IMR-90 (cell line): ENCODE results near the gene ELP4. TPM values are rescaled to one million over a fixed set of nuclear protein-coding genes. Genes with fewer than 3 reads are reported as not detected.
A peak's percentile ranks its signal among the peaks of the same experiment; 100 is the strongest.

ENCODE experiments used
- ATAC-seq: fragments of 200-7000 bp; cut with Tn5 transposase; 2 replicates; pipeline ENCODE4 v1.9.1; 2020; ENCODE audit warnings: low read depth, mild to moderate bottlenecking, moderate library complexity
- BruUV-seq: library from RNA; stranded (reverse); fragments of 400-500 nt; replicated peaks from 2 replicates; lab custom pipeline; 2021; lab: Mats Ljungman, UMichigan
- CTCF ChIA-PET: fragments of 300-600 bp; formaldehyde crosslinking; extraction: SDS; loops from one replicate; lab custom pipeline; 2021; ENCODE audit warnings: antibody characterized with exemption; lab: Yijun Ruan, JAX
- POLR2A ChIA-PET: fragments of 300-600 bp; sonication (Branson Sonifier 250); formaldehyde crosslinking; loops from one replicate; lab custom pipeline; 2022; ENCODE audit warnings: antibody characterized with exemption; ENCODE audit not compliant: unreplicated experiment; lab: Charles Lee
- DNase-seq: peaks from one replicate; pipeline ENCODE4 v3.0.0; 2013
- H2AFZ ChIP-seq: replicated peaks from 2 replicates; pipeline ENCODE3; 2013; ENCODE audit warnings: low read length, mild to moderate bottlenecking; ENCODE audit not compliant: poor library complexity
- H2AK5ac ChIP-seq: 2 replicates; pipeline ENCODE4 v1.6.1; 2013; ENCODE audit warnings: low read depth, low read length, inconsistent platforms
- H2AK9ac ChIP-seq: replicated peaks from 2 replicates; pipeline ENCODE3; 2013; ENCODE audit warnings: mild to moderate bottlenecking, low read depth, low read length, moderate library complexity; ENCODE audit not compliant: poor library complexity
- H2BK120ac ChIP-seq: 2 replicates; pipeline ENCODE4 v1.6.1; 2013; ENCODE audit warnings: low read depth, low read length, inconsistent platforms
- H2BK15ac ChIP-seq: 3 replicates; pipeline ENCODE4 v1.6.1; 2013; ENCODE audit warnings: low read depth, low read length, inconsistent platforms
- H2BK20ac ChIP-seq: 2 replicates; pipeline ENCODE4 v1.6.1; 2013; ENCODE audit warnings: low read depth, mild to moderate bottlenecking, inconsistent platforms, low read length, moderate library complexity
- H2BK5ac ChIP-seq: 2 replicates; pipeline ENCODE4 v1.6.1; 2013; ENCODE audit warnings: mild to moderate bottlenecking, low read depth, low read length, inconsistent platforms; ENCODE audit not compliant: poor library complexity, severe bottlenecking
- H3K14ac ChIP-seq: replicated peaks from 2 replicates; pipeline ENCODE4 v1.6.1; 2013; ENCODE audit warnings: low read depth, low read length, inconsistent platforms
- H3K18ac ChIP-seq: 2 replicates; pipeline ENCODE4 v1.6.1; 2013; ENCODE audit warnings: low read depth, low read length, control low read depth
- H3K23ac ChIP-seq: 2 replicates; pipeline ENCODE4 v1.6.1; 2013; ENCODE audit warnings: low read depth, low read length, inconsistent platforms
- H3K27ac ChIP-seq: 2 replicates; pipeline ENCODE4 v1.5.1; 2013; ENCODE audit warnings: mild to moderate bottlenecking, control low read depth, low read length; ENCODE audit not compliant: insufficient read depth
- H3K27me3 ChIP-seq: 2 replicates; pipeline ENCODE4 v1.6.1; 2013; ENCODE audit warnings: low read length; ENCODE audit not compliant: control insufficient read depth, insufficient read depth
- H3K36me3 ChIP-seq: 2 replicates; pipeline ENCODE4 v1.6.1; 2013; ENCODE audit warnings: low read length, mixed read lengths; ENCODE audit not compliant: control insufficient read depth, insufficient read depth
- H3K4ac ChIP-seq: 2 replicates; pipeline ENCODE4 v1.6.1; 2013; ENCODE audit warnings: low read depth, low read length, inconsistent platforms
- H3K4me1 ChIP-seq: 2 replicates; pipeline ENCODE4 v1.6.1; 2013; ENCODE audit warnings: low read length, mixed read lengths; ENCODE audit not compliant: control insufficient read depth, insufficient read depth
- H3K4me2 ChIP-seq: 2 replicates; pipeline ENCODE4 v1.6.1; 2013; ENCODE audit warnings: low read depth, mild to moderate bottlenecking, control low read depth, low read length, moderate library complexity
- H3K4me3 ChIP-seq: 2 replicates; pipeline ENCODE4 v1.5.1; 2013; ENCODE audit warnings: low read depth, mild to moderate bottlenecking, control low read depth, low read length, moderate library complexity; ENCODE audit not compliant: insufficient read depth
- H3K56ac ChIP-seq: 2 replicates; pipeline ENCODE4 v1.6.1; 2013; ENCODE audit warnings: low read length, inconsistent platforms; ENCODE audit not compliant: insufficient read depth; ENCODE audit errors: extremely low read depth
- H3K79me1 ChIP-seq, 2 experiments: 2 replicates each; pipeline ENCODE4 v1.6.1; 2013; ENCODE audit warnings: low read length in 2 of 2, inconsistent platforms in 1 of 2, low read depth in 1 of 2
- H3K9ac ChIP-seq: 2 replicates; pipeline ENCODE4 v1.6.1; 2013; ENCODE audit warnings: low read depth, low read length, control low read depth
- H3K9me1 ChIP-seq: 2 replicates; pipeline ENCODE4 v1.6.1; 2013; ENCODE audit warnings: low read length, inconsistent platforms; ENCODE audit not compliant: insufficient read depth
- H3K9me3 ChIP-seq: 2 replicates; pipeline ENCODE4 v1.6.1; 2013; ENCODE audit warnings: low read length; ENCODE audit not compliant: control insufficient read depth, insufficient read depth
- H4K20me1 ChIP-seq: 2 replicates; pipeline ENCODE4 v1.6.1; 2013; ENCODE audit warnings: low read length, inconsistent platforms; ENCODE audit not compliant: insufficient read depth
- H4K5ac ChIP-seq: 2 replicates; pipeline ENCODE4 v1.6.1; 2013; ENCODE audit warnings: mild to moderate bottlenecking, low read depth, low read length, control low read depth
- H4K8ac ChIP-seq, 2 experiments: 2 replicates each; pipeline ENCODE4 v1.6.1; 2013; ENCODE audit warnings: low read depth in 2 of 2, low read length in 2 of 2, control low read depth in 1 of 2, inconsistent platforms in 1 of 2
- H4K91ac ChIP-seq: 2 replicates; pipeline ENCODE4 v1.6.1; 2013; ENCODE audit warnings: low read depth, low read length, inconsistent platforms; ENCODE audit not compliant: insufficient read depth
- CEBPB ChIP-seq: IDR thresholded peaks from 2 replicates; pipeline ENCODE4 v1.6.1; 2012; ENCODE audit warnings: low read depth, low read length, improper control_type of control experiment
- MAFK ChIP-seq: IDR thresholded peaks from 2 replicates; pipeline ENCODE4 v1.6.1; 2012; ENCODE audit warnings: low read depth, low read length, improper control_type of control experiment
- MAZ ChIP-seq: IDR thresholded peaks from 2 replicates; pipeline ENCODE4 v1.6.1; 2012; ENCODE audit warnings: low read depth, mild to moderate bottlenecking, low read length, improper control_type of control experiment, moderate library complexity, borderline replicate concordance
- NFE2L2 ChIP-seq: fragments of 150-350 bp; IDR thresholded peaks from 2 replicates; pipeline ENCODE4 v1.6.1; 2016; ENCODE audit warnings: low read depth, mild to moderate bottlenecking, low read length
- POLR2A ChIP-seq: IDR thresholded peaks from 2 replicates; pipeline ENCODE4 v1.6.1; 2012; ENCODE audit warnings: mild to moderate bottlenecking, low read depth, low read length
- RCOR1 ChIP-seq: IDR thresholded peaks from 2 replicates; pipeline ENCODE4 v1.6.1; 2012; ENCODE audit warnings: mild to moderate bottlenecking, low read length, improper control_type of control experiment; ENCODE audit not compliant: insufficient replicate concordance
- RFX5 ChIP-seq: IDR thresholded peaks from 2 replicates; pipeline ENCODE4 v1.8.0; 2012; ENCODE audit warnings: low read depth, mild to moderate bottlenecking, low read length, moderate library complexity
- WGBS, 2 experiments: methylation state at CpG; one replicate each; pipeline versions ENCODE4 v1.1.5 to v1.1.7; 2013; ENCODE audit warnings: missing lambda C conversion rate in 2 of 2; ENCODE audit not compliant: insufficient read length in 1 of 2; ENCODE audit errors: extremely low coverage in 2 of 2; 5-methylcytosine and 5-hydroxymethylcytosine counted together
- dilution Hi-C: fragments of 300-500 bp; cut with HindIII; formaldehyde crosslinking; loops from one replicate; pipeline ENCODE4 v1.14.3; 2018; ENCODE audit warnings: low sequenced_read_pairs; ENCODE audit not compliant: unreplicated experiment
- in situ Hi-C: fragments of 300-500 bp; cut with MboI; formaldehyde crosslinking; loops from 3 replicates; pipeline ENCODE4 v1.14.3; 2019; ENCODE audit warnings: low sequenced_read_pairs, inconsistent platforms, mixed read lengths
- intact Hi-C: fragments of 100-400 bp; cut with micrococcal nuclease; formaldehyde crosslinking; loops from 2 replicates; pipeline ENCODE4 v1.10.0; 2022
- polyA plus RNA-seq, 3 experiments: library from polyadenylated mRNA; depleted of rRNA; stranded (reverse); fragments of >200 nt; gene quantifications; 2 replicates each; pipeline ENCODE4 v1.2.3, GENCODE V29; 2012; ENCODE audit warnings: low replicate concordance in 1 of 3
- total RNA-seq: library from RNA; depleted of rRNA; stranded (reverse); fragments of >200 nt; gene quantifications from 2 replicates; pipeline ENCODE4 v1.2.3, GENCODE V29; 2012

The ELP4 gene
- total and polyA plus RNA-seq, 2 of the 4 experiments (the other 2 are of a cell fraction): 8.4 to 20.4 TPM

GRCh38 chr11:31492320-31492913, 17.1 kb upstream of the ELP4 start:
- H3K9me1 ChIP-seq: no peaks in the 10 kb centered on the region
- no peak overlapping the region for H4K8ac ChIP-seq
- CTCF ChIA-PET: interaction anchor here (0.8 kb wide), 1 partner anchor 514 kb away, joined by 3 read pairs; no protein-coding TSS in a partner anchor
- no peaks in the 10 kb centered on the region for H3K4me1 ChIP-seq
- H2AK5ac ChIP-seq: no peak overlapping the region
- H3K4me2 ChIP-seq: no peak overlapping the region
- no peak overlapping the region for H3K18ac ChIP-seq
- BruUV-seq: no TSS peak
- dilution Hi-C loops (no loop called here), intact Hi-C loops (loop anchor here (10.0 kb wide), 1 partner anchor 302 kb away; no protein-coding TSS in a partner anchor), in situ Hi-C loops (loop anchor here (10.0 kb wide), 1 partner anchor 382 kb away; no protein-coding TSS in a partner anchor)
- no peak overlapping the region for H3K14ac ChIP-seq
- H3K23ac ChIP-seq: no peak overlapping the region
- POLR2A ChIA-PET: no interaction called here
- H4K5ac ChIP-seq: no peak overlapping the region
- DNase-seq (peak; percentile 61), ATAC-seq (peak; percentile 27; the same call in 1 of the 2 replicates)
- H2AFZ ChIP-seq: no peak overlapping the region
- H3K27ac ChIP-seq: no peak overlapping the region
- no peak overlapping the region for H3K9ac ChIP-seq
- H3K27me3 ChIP-seq: no peaks in the 10 kb centered on the region
- H2BK20ac ChIP-seq: no peak overlapping the region
- no peak overlapping the region for H3K56ac ChIP-seq
- no peak overlapping the region for H2BK15ac ChIP-seq
- no peaks in the 10 kb centered on the region for H4K20me1 ChIP-seq
- H2BK120ac ChIP-seq: no peak overlapping the region
- no peaks in the 10 kb centered on the region for H3K36me3 ChIP-seq
- WGBS, 2 experiments: no CpG with 5 or more reads among the region's 2 CpGs
- H4K91ac ChIP-seq: no peak overlapping the region
- no peak overlapping the region for H3K4me3 ChIP-seq
- no peaks in the 10 kb centered on the region for H3K9me3 ChIP-seq
- no peak overlapping the region for H2AK9ac ChIP-seq
- H2BK5ac ChIP-seq: no peak overlapping the region
- peaks cover 0 to 13% of the 10 kb centered on the region in 2 experiments; a peak in 3 of 4 replicates for H3K79me1 ChIP-seq
- TF ChIP-seq NFE2L2 (no peak), RCOR1 (no peak), MAFK (no peak), POLR2A (no peak), CEBPB (no peak), RFX5 (no peak), MAZ (no peak)
- no peak overlapping the region for H3K4ac ChIP-seq
